CD8-positive, alpha-beta memory T cell (primary cell): ENCODE data around the gene RASGEF1C. TPM values are rescaled to one million over a fixed set of nuclear protein-coding genes. Genes with fewer than 3 reads are reported as not detected.

Source experiments
- CTCF ChIA-PET: fragments of 350-600 bp; sonication (Branson Sonifier 250); formaldehyde crosslinking; loops from one replicate; lab custom pipeline; 2021; ENCODE audit warnings: antibody characterized with exemption; lab: Charles Lee
- POLR2A ChIA-PET: fragments of 350-600 bp; sonication (Branson Sonifier 250); formaldehyde crosslinking; loops from one replicate; lab custom pipeline; 2021; ENCODE audit warnings: antibody characterized with exemption; lab: Charles Lee
- DNase-seq, 5 donors: peaks; one replicate each; pipeline versions ENCODE4 v3.0.0 to v3.0.0-alpha.2; 2020 to 2022; ENCODE audit warnings: mixed read lengths in 1 of 5
- H3K27ac ChIP-seq: one replicate; pipeline ENCODE4 v1.7.0; 2013; ENCODE audit warnings: low read depth, mild to moderate bottlenecking, low read length, moderate library complexity
- H3K27me3 ChIP-seq: 2 replicates; pipeline ENCODE4 v1.7.0; 2013; ENCODE audit warnings: low read length, mild to moderate bottlenecking; ENCODE audit not compliant: insufficient read depth, poor library complexity, severe bottlenecking
- H3K36me3 ChIP-seq: 2 replicates; pipeline ENCODE4 v1.7.0; 2013; ENCODE audit warnings: mild to moderate bottlenecking, low read length, moderate library complexity; ENCODE audit not compliant: insufficient read depth
- H3K4me1 ChIP-seq: 2 replicates; pipeline ENCODE4 v1.7.0; 2013; ENCODE audit warnings: mild to moderate bottlenecking, low read length, moderate library complexity; ENCODE audit not compliant: insufficient read depth
- H3K4me3 ChIP-seq: 2 replicates; pipeline ENCODE4 v1.7.0; 2013; ENCODE audit warnings: mild to moderate bottlenecking, low read length
- H3K9me3 ChIP-seq: 2 replicates; pipeline ENCODE4 v1.7.0; 2013; ENCODE audit warnings: mild to moderate bottlenecking, low read length
- H3K27ac Mint-ChIP-seq, 8 donors: one replicate each; pipeline ENCODE4 v1.8.0; 2020 to 2021; ENCODE audit warnings: mixed read lengths in 8 of 8, mild to moderate bottlenecking in 6 of 8, inconsistent platforms in 3 of 8, moderate library complexity in 3 of 8
- H3K27me3 Mint-ChIP-seq, 2 donors: one replicate each; pipeline ENCODE4 v1.8.0; 2020 to 2021; ENCODE audit warnings: mixed read lengths in 2 of 2, mild to moderate bottlenecking in 1 of 2, moderate library complexity in 1 of 2
- H3K36me3 Mint-ChIP-seq, 3 donors: one replicate each; pipeline ENCODE4 v1.8.0; 2020 to 2021; ENCODE audit warnings: mixed read lengths in 3 of 3, inconsistent platforms in 1 of 3, mild to moderate bottlenecking in 1 of 3
- H3K4me1 Mint-ChIP-seq, 3 donors: one replicate each; pipeline ENCODE4 v1.8.0; 2020 to 2021; ENCODE audit warnings: mixed read lengths in 3 of 3, inconsistent platforms in 1 of 3, mild to moderate bottlenecking in 1 of 3
- H3K4me3 Mint-ChIP-seq, 7 donors: one replicate each; pipeline ENCODE4 v1.8.0; 2020 to 2021; ENCODE audit warnings: mixed read lengths in 7 of 7, mild to moderate bottlenecking in 6 of 7, moderate library complexity in 4 of 7, inconsistent platforms in 2 of 7
- H3K9me3 Mint-ChIP-seq, 5 donors: one replicate each; pipeline ENCODE4 v1.8.0; 2020 to 2022; ENCODE audit warnings: mixed read lengths in 5 of 5, mild to moderate bottlenecking in 3 of 5, moderate library complexity in 2 of 5, inconsistent platforms in 1 of 5
- polyA plus RNA-seq: library from polyadenylated mRNA; unstranded; fragments of 300-500 nt; fragmentation: Illumina TruSeq; gene quantifications from one replicate; pipeline ENCODE4 v1.2.3, GENCODE V29; 2021
- total RNA-seq, 2 experiments: library from RNA; stranded (reverse); gene quantifications; one replicate each; pipeline ENCODE4 v1.2.3, GENCODE V29; 2021

RASGEF1C gene
- total and polyA plus RNA-seq, 3 experiments from 2014 or later: not detected

DNA sequence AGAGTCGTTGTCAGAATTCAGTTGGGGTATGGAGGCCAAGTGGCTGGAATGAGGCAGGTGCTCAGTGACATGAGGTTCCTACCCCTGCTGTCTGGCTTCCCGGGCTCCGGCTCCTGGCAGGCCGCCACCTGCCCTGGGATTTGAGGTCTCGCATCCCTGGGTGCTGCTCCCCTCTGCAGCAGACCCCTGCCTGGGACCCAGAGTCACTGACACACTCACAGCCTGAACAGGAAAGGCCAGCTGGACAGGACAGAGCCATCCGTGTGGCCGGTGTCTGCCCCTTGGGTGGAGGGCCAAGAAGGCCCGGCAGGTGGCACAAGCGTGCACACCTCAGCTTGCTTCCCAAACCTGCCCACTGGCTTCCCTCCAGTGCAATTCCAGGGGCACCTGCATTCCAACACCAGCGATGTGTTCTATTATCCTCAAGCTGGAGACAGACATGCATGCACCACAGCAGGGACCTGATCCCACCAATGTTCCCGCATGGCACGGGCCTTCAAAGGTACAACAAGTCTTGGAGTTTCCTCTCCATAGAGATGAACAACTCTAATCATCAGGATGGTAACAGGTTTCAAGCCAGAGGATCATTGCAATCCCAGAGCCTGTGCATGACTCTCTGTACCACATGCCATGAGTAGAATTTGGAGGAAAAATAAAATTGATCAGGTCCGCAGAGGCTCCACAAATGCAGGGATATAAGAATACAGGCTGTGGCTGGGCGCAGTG is 91.8 kb downstream of the RASGEF1C start:
- Mint-ChIP-seq H3K27ac (peak overlapping the region in 1 of 8 donors; percentile 52), H3K4me3 (no peak overlapping the region), H3K4me1 (no peaks in the 10 kb centered on the region), H3K27me3 (peaks cover 5 to 11% of the 10 kb centered on the region in 2 donors), H3K36me3 (no peaks in the 10 kb centered on the region), H3K9me3 (no peaks in the 10 kb centered on the region)
- Histone ChIP-seq H3K9me3 (no peaks in the 10 kb centered on the region), H3K4me3 (no peak overlapping the region), H3K4me1 (no peaks in the 10 kb centered on the region), H3K27ac (no peak overlapping the region), H3K36me3 (no peaks in the 10 kb centered on the region), H3K27me3 (no peaks in the 10 kb centered on the region)
- no peak for DNase-seq
- POLR2A ChIA-PET: no interaction called here
- CTCF ChIA-PET: no interaction called here

DNA sequence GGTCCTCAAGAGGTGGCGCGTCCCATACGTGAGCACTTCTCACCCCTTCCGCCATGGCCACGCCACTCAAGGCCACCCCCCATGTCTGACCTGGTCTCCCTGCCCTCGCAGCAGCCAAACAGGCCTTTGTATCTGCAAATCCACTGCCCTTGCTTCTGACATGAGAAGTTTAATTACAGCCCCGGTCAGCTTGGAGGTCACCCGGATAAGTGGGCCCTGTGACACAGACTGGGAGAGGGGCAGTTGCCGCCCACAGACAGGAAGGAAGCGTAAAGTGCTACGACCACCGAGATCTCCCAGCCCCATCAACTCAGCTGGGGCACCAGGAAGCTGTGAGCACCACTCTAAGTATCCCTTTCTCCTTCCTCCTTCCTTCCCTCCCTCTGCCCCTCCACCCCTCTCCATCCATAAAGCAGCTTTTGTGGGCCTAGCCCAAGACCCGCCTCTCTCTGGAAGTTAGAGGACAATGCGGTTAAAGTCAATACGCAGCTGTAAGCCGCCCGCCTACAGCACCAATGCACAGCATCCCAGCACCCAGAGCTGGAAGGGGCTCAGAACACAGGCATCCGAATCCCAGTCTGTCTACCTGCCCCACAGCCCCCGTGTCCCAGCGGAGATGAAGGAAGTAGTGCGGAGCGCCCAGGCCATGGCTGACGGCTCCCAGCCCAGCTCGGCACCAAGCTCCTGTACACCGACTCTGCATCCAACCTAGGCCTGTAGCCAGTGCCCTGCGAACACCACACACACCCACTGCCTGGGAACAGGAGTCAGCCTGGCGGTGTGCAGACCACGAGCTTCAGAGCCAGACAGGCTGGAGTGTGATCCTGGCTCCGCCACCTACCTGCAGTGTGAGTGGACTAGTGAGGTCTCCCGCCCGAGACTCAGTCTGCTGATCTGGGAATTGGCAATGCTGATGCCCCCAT is 92.7 kb downstream of the RASGEF1C start:
- Histone ChIP-seq H3K4me1 (no peaks in the 10 kb centered on the region), H3K27me3 (no peaks in the 10 kb centered on the region), H3K27ac (no peak overlapping the region), H3K9me3 (no peaks in the 10 kb centered on the region), H3K4me3 (no peak overlapping the region), H3K36me3 (no peaks in the 10 kb centered on the region)
- no peak for DNase-seq
- H3K27ac Mint-ChIP-seq: no peak overlapping the region
- CTCF ChIA-PET: interaction anchor here (0.8 kb wide), 1 partner anchor 10 kb away, joined by 3 read pairs; no protein-coding TSS in a partner anchor
- no peaks in the 10 kb centered on the region for H3K9me3 Mint-ChIP-seq
- no peaks in the 10 kb centered on the region for H3K4me1 Mint-ChIP-seq
- no peaks in the 10 kb centered on the region for H3K36me3 Mint-ChIP-seq
- POLR2A ChIA-PET: no interaction called here
- no peak overlapping the region for H3K4me3 Mint-ChIP-seq
- peaks cover 4 to 8% of the 10 kb centered on the region in 2 donors for H3K27me3 Mint-ChIP-seq

DNA sequence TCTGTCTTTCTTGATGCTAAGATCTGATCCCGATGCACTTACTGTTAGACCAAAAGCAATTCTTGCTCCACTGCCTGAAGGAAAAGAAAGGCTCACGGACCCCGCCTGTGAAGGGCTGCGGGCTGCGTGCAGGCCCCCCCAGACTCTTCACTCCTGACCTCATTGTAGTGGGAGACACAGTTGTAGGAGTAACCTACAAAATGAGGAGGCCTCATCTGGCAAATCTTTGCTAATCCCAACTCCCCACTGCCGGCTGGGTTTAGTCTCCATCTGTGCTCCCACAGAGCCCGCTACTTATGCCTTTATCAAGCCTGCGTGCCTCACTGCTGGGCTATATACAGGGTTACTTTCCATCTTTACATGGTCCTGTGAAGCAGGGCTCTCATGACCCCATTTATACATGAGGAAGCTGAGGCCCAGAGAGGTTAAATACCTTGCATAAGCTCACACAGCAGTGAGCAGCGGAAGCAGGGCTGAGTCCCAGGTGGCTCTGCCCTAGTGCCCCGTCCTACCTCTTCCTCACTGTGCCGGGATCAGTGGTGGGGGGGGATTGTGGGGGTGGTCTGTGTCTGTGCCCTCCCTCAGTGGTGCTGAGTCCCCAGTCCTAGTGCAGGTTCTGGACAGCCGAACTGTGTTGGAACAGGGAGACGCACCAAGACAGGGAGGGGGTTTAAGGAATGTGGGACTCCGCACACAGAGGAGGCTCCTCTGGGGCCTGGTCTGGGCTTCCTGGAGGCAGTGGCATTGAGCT is 93.5 kb downstream of the RASGEF1C start:
- no peaks in the 10 kb centered on the region for H3K36me3 Mint-ChIP-seq
- no peaks in the 10 kb centered on the region for H3K4me1 Mint-ChIP-seq
- CTCF ChIA-PET: interaction anchor here (0.8 kb wide), 1 partner anchor 11 kb away, joined by 3 read pairs; no protein-coding TSS in a partner anchor
- Histone ChIP-seq H3K4me1 (no peaks in the 10 kb centered on the region), H3K36me3 (no peaks in the 10 kb centered on the region), H3K27ac (no peak overlapping the region), H3K4me3 (no peak overlapping the region), H3K9me3 (no peaks in the 10 kb centered on the region), H3K27me3 (no peaks in the 10 kb centered on the region)
- peaks cover 5 to 10% of the 10 kb centered on the region in 2 donors for H3K27me3 Mint-ChIP-seq
- no peak overlapping the region for H3K4me3 Mint-ChIP-seq
- no peak overlapping the region for H3K27ac Mint-ChIP-seq
- no peak for DNase-seq
- POLR2A ChIA-PET: no interaction called here
- no peaks in the 10 kb centered on the region for H3K9me3 Mint-ChIP-seq

DNA sequence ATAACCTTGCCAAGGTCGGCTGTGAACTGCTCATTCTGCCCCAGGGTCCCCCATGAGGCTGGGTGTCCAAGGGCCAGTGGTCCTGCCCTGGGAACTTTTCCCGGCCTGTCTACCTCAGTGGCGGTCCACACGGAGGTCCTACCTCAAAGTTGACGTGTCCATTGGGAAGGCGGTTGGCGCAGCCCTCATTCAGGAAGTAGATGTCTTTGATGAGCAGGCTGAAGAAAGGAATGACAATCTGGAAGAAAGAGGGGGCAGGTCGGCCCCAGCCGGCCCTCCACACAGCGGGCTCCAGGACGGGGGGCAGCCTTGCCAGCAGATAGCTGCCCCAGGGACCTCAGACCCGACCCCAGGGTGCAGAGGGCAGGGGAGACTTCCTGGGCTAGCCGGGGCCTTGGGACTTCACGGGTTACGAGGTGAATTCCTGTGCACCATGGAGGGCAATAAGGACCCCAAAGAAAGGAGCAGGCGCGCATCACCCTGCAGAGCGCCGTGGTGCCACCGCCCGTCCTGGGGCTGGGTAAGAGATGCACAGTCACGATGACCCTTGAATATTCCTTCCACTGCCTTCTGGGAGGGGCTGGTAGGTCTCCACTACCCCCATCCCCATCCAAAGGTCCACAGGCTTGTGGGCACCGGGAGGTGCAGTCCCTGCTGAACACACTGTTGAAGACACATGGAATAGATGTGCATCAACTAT is 94.6 kb downstream of the RASGEF1C start:
- H3K36me3 Mint-ChIP-seq: no peaks in the 10 kb centered on the region
- no peak overlapping the region for H3K4me3 Mint-ChIP-seq
- Histone ChIP-seq H3K4me3 (no peak overlapping the region), H3K27me3 (no peaks in the 10 kb centered on the region), H3K36me3 (no peaks in the 10 kb centered on the region), H3K27ac (no peak overlapping the region), H3K9me3 (no peaks in the 10 kb centered on the region), H3K4me1 (no peaks in the 10 kb centered on the region)
- no peaks in the 10 kb centered on the region for H3K9me3 Mint-ChIP-seq
- peaks cover 7 to 16% of the 10 kb centered on the region in 2 donors for H3K27me3 Mint-ChIP-seq
- no peaks in the 10 kb centered on the region for H3K4me1 Mint-ChIP-seq
- no peak for DNase-seq
- POLR2A ChIA-PET: no interaction called here
- no peak overlapping the region for H3K27ac Mint-ChIP-seq
- CTCF ChIA-PET: no interaction called here

DNA sequence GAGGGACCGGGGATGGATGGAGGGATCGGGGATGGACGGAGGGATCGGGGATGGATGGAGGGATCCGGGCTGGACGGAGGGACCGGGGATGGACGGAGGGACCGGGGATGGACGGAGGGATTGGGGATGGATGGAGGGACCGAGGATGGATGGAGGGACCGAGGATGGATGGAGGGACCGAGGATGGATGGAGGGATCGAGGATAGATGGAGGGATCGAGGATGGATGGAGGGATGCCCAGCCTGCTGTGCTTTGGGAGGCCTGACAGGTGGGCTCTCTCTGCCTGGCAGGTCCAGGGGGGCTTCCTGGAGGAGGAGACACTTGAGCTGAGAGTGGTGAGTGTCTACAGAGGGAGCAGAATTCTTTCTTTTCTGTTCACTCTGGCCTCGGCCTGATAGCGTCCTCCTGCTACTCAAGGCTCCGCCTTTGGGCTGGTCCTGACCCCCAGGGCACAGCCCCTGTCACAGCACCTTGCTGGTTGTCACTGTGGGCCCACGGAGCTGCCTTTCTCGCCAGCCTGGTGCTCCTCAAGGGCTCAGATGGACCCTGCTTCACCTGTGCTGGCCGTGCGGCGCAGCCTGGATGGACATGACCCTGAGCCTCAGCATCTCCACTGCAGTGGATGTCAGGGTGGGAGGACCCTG is 95.2 kb downstream of the RASGEF1C start:
- DNase-seq: no peak
- Histone ChIP-seq H3K4me1 (no peaks in the 10 kb centered on the region), H3K27ac (no peak overlapping the region), H3K27me3 (no peaks in the 10 kb centered on the region), H3K36me3 (no peaks in the 10 kb centered on the region), H3K9me3 (no peaks in the 10 kb centered on the region), H3K4me3 (no peak overlapping the region)
- no peaks in the 10 kb centered on the region for H3K36me3 Mint-ChIP-seq
- ChIA-PET CTCF (no interaction called here), POLR2A (no interaction called here)
- peaks cover 7 to 16% of the 10 kb centered on the region in 2 donors for H3K27me3 Mint-ChIP-seq
- H3K9me3 Mint-ChIP-seq: no peaks in the 10 kb centered on the region
- no peak overlapping the region for H3K4me3 Mint-ChIP-seq
- H3K27ac Mint-ChIP-seq: no peak overlapping the region
- H3K4me1 Mint-ChIP-seq: no peaks in the 10 kb centered on the region

DNA sequence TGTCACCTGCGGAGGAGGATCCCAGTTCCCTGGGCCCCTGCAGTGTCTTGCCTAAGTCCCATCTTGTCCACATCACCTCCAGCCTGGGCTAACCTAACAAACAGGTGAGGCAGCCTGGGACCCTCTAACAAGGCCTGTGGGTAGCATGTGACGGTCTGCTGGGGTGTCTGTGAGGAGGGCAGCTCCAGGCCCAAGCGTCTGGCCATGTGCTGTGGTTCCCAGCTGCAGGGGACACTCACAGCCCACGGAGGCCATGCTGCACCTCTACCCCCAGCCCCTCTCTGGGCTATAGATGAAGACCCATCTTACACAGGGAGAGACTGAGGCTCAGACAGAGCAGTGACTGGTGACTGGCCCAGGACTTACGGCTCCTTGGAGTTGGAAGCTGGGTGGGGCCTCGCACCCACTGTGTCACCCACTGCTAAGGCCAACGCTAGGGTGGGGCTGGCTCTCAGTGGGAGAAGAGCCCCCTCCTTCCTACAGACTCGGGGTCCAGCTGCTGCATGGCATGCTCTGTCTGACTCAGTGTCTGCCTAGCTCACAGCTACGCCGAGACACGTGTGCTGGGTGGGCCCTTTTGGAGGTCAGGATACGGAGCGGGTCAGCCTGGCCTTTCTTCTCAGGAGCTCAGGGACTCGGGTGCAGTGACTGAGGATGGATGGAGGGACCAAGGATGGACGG is 96.7 kb downstream of the RASGEF1C start:
- H3K27me3 ChIP-seq: no peaks in the 10 kb centered on the region
- H3K4me1 ChIP-seq: no peaks in the 10 kb centered on the region
- no peak overlapping the region for H3K27ac ChIP-seq
- Mint-ChIP-seq H3K4me1 (no peaks in the 10 kb centered on the region), H3K4me3 (no peak overlapping the region), H3K36me3 (peaks cover 0 to 4% (median 0%) of the 10 kb centered on the region in 3 donors), H3K27me3 (peaks cover 6 to 8% of the 10 kb centered on the region in 2 donors), H3K9me3 (peaks cover 4 to 9% (median 7%) of the 10 kb centered on the region in 5 donors), H3K27ac (no peak overlapping the region)
- CTCF ChIA-PET: no interaction called here
- POLR2A ChIA-PET: no interaction called here
- no peaks in the 10 kb centered on the region for H3K36me3 ChIP-seq
- no peak overlapping the region for H3K4me3 ChIP-seq
- no peaks in the 10 kb centered on the region for H3K9me3 ChIP-seq
- DNase-seq: no peak
